ENCODE data around the gene PIEZO2.

Gene PIEZO2

DNA sequence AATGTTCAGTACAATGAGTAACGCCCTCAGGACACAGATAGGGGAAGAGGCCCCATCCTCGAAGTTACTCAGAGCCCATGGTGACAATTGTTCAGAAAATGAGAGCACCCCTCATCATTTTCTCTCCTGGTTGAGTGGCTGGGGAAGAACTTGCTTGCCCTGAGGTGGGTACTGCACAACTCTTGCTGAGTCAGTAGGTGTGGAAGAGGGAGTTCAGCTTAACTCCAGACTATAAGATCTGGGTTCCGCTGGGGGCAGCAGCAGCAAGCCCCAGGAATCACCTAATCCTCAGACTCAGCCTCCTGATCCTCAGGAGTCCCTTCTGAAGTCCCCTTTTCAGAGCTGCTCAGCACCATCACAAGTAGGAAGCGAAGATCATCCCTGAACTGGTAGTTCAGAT is 123.7 kb downstream of the PIEZO2 start:
- DNase-seq (ENCODE audit: low read depth) = no peak

DNA sequence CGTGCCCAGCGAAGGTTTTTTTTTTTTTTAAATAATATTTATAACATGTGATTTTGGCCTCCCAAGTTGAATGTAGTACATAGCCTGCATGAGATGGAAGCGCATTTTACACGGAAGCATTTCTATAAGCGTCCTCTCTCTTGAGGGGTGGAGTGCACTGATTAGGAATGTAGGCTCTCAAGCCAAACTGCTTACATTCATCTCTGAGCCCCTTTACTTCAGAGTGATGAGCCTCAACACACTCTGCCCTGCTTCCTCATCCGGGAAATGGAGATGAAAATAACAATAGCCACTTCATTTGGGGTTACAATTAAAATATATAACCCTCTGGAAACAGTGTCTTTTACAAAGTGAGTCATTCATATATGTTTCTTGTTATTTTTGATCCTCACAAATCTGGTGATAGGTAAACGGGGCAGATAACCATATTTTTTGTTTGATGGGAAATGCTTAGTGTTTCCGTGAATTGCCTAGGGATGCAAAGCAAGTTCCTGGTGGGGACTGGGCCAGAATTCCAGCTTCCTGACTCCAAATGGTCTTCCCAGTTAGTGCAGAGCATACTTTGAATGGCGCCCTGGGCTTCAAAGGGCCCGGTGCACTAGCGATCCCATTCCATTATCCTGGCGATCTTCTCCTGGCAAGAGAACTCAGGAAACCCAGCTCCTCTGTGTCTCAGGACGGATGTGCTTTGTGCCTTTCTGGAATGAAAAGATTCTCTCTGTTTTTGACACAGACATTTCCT is 124.3 kb downstream of the PIEZO2 start:
- no peak for DNase-seq (ENCODE audit: low read depth)

DNA sequence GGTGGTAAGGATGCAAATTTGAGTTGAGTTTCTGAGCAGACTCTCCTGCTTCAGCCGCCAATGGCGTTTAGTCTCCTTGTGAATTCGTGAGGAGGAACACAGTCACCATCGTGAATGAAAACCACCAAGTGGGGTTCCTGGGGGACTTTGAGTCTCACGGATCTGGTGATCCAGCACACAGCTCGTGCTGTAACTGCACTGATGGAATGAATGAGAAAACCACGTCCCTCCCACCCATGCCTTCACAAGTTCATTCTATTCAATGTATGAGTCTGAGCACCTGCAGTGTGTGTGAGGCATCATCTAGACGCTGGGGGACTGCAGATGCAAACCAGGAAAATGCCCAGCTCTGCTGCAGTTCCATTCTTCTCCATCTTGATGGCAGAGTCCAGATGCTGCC is 127.9 kb downstream of the PIEZO2 start:
- no peak for DNase-seq (ENCODE audit: low read depth)

DNA sequence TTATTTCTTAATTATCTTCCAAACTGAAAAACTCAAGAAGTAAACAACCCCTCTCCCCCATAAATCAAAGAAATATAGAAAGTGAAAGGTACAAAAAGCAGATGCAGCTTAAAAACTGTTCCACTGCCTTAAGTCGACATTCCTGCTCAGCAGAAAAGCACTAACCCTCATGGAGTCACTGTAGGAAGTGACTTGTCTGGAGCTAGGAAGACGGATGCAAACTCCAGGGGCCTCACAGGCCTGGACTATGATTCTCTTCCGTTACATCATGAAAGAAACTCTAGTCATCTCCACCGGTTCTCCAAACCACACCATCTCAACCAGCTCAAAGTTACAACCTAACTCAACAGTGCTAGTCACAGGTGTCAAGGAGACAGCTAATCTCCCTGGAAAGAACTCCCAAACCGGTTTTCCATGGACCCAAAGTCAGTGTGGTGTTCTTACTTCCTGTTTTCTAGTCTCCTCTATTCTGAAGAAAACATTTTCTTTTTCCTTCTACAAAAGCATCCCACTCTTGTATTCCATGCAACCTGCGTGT is 128.4 kb downstream of the PIEZO2 start:
- DNase-seq (ENCODE audit: low read depth) = no peak

GRCh38 chr18:11020161-11020853 is 129.1 kb downstream of the PIEZO2 start:
- DNase-seq (ENCODE audit: low read depth) = no peak

DNA sequence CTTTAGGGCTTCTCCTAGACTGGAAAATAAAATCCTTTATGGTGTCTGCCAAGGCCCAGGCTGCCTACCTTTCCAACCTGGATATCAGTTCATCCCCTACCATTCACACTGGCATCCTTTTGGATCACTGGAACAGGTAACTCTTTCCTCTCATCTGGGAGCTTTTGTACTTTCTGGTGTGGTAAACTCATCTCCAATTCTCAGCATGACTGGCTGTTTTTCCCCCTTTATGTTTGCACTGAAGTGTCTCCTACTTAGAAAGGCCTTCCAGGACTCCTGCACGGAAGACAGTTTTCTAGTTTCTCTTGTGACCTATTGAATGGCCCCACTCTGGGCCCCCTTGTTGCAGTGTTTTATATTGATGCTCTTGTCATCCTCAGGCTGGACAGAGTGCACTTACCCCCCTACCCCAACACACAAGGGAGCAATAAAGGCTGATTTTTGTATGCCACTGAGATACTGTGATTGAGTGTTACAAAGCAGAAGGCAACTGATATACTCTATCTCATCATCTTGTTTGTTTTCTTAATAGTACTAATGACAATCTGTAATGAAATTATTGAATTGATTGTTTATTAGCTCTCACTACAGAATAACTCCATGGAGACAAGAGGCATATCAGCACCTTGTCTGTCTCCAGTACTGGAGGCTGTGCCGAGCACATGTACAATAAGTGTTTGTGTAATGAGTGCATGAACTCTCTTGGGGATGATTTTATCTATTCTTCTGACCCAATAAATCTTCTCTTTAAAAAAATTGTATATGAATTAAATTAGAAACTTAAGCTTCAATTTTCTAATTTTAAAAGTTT is 129.9 kb downstream of the PIEZO2 start:
- DNase-seq (ENCODE audit: low read depth) = no peak

- DNase-seq (ENCODE audit: low read depth) = no peak
These were observed 139.5 kb downstream of the PIEZO2 start for GRCh38 chr18:11009869-11010268.

GRCh38 chr18:11009147-11009546 is 140.2 kb downstream of the PIEZO2 start:
- no peak for DNase-seq (ENCODE audit: low read depth)

DNA sequence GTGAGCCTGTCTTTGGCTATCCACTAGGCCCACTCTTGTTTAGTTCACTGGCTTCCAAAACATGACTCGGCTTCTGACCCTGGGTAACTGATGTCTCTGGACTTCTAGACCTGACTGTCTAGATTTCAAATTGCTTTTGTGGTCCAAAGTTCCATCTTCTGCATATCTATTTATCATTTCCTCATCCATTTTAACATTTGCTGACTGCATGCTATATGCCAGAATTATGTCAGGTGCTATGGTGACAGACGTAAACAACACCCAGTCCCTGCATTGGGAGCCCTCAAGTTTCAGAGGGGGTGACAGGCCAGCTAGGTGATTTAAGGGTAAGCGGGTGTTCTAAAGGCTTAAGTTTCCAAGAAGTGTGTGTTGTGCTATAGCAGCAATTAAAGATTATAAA is 140.9 kb downstream of the PIEZO2 start:
- DNase-seq (ENCODE audit: low read depth) = no peak

- DNase-seq (ENCODE audit: low read depth) = no peak
These were observed 143.8 kb downstream of the PIEZO2 start for GRCh38 chr18:11005528-11005927.

- no peak for DNase-seq (ENCODE audit: low read depth)
These were observed 144.4 kb downstream of the PIEZO2 start for GRCh38 chr18:11004951-11005350.

DNA sequence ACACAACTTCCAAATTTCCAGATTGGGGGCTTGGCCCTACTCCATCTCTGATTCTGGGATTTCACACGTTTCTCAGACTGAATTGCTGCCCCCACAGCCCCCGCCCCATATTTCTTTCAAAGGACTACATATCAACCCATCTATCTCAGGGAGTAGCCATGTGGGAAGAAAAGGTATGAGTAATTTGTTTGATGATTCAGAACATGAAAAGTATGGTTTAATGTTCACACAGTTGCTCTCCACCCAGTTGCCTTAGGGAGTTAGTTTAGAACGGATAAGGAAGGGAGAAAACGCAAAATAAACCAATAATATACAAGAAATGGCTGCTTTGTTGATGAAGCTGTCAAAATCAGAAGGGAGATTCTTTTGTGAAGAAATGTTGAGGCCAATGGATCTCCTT is 145.1 kb downstream of the PIEZO2 start:
- no peak for DNase-seq (ENCODE audit: low read depth)

DNA sequence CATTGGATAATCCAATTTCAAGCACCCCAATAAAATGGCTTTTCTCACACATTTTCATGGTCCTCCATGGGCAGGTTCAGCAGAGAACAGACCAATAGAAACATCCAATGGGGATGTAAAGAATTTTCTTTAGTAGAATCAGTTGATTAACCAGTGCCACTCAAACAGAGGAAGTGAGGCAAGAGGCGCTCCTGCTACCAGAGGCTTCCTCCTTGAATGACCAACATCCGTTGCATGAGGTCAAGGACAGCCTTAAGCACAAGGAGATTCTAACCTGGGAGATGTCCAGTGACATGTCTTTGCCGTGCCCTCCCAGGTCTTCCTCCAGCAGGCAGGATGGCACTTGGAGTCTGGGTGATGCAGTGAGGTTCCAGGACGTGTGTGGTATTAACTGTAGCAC is 146.6 kb downstream of the PIEZO2 start:
- DNase-seq (ENCODE audit: low read depth) = no peak

DNA sequence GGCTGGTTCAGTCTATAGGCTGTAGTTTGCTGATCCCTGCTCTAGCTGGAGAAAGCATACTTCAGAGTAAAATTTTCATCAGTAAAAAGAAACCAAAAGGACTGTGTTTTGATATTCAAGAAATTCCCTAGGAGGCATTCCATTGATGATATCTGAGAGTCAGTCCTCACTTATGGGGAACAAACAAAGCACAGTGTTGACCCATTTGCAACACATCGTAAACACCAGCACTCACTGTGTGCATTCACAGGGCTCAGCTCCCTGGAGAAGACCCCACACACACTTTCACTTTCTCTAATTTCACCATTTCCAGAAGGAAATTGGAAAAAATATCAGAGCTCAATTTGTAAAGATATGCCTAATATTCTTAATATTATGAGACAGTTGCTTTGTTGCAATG is 147.1 kb downstream of the PIEZO2 start:
- DNase-seq (ENCODE audit: low read depth) = no peak

- DNase-seq (ENCODE audit: low read depth) = no peak
These were observed 149.3 kb downstream of the PIEZO2 start for GRCh38 chr18:11000071-11000470.

- DNase-seq (ENCODE audit: low read depth) = no peak
These were observed 151.5 kb downstream of the PIEZO2 start for GRCh38 chr18:10997885-10998284.

DNA sequence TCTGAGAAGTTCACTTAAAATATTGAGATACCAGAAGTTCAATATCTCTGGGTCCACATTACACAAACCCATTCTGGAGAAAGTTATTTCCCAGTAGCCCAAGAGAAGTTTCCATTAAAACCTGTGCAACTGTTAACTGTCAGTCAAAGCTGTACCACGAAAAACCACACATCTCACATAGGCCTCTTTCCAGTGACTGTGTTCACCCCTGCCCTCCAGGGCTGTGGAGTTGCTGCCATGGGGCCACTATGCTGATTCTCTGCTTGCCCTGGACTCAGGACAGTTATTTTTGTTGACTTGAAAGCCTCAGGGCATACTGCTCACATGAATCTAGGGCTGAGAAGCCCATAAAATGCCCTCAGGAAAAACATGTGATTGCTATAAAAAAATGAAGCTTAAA is 153.8 kb downstream of the PIEZO2 start:
- no peak for DNase-seq (ENCODE audit: low read depth)

DNA sequence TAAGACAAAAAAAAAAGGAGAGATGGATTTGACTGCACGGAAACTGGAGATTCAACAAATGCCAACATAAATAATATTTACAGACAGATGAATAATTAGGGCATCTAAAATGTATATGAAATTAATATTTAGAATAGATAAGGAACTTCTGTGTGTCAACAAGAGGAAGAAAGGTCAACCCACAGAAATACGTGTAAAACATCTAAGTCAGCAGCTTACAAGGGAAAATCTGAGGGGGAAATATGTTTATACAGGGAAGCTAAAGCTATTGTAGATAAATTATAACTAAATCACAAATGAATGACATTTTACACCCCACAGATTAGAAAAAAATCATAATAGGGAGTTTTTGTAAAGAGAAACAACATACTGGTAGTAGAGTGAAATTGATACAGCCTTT is 159.9 kb downstream of the PIEZO2 start:
- DNase-seq (ENCODE audit: low read depth) = no peak

DNA sequence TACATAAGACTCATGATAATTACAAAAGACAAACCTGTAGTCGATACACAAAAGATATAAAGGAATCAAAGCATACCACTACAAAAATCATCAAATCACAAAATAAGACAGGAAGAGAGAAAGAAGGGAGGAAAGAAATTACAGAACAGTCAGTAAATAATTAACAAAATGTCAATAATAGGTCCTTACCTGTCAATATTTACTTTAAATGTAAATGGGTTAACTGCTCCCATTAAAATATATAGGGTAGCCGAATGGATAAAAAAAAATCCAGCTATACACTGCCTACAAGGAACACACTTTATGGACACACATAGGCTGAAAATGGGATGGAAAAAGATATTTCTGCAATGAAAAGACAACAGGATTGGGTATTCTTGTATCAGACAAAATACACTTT is 163.7 kb downstream of the PIEZO2 start:
- DNase-seq (ENCODE audit: low read depth) = no peak

DNA sequence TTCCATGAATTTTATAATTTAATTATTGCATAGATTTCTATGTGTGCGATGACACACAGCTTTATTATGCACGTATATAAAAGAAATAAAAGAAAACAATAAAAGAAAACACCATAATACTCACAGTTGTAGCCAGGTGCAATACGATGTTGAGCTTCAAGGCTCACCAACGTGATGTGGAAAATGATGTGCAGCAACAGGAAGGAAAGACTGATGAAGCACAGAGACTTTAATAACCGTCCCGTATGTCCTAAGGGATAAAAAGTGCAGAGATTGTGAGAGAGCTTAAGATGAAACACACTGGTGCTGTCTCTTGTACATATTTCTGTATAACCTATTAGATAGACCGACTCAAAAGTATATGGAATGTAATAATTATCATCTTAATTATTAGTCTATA is 170.0 kb downstream of the PIEZO2 start:
- DNase-seq (ENCODE audit: low read depth) = no peak

- DNase-seq (ENCODE audit: low read depth) = no peak
These were observed 172.3 kb downstream of the PIEZO2 start for GRCh38 chr18:10977042-10977441.

DNA sequence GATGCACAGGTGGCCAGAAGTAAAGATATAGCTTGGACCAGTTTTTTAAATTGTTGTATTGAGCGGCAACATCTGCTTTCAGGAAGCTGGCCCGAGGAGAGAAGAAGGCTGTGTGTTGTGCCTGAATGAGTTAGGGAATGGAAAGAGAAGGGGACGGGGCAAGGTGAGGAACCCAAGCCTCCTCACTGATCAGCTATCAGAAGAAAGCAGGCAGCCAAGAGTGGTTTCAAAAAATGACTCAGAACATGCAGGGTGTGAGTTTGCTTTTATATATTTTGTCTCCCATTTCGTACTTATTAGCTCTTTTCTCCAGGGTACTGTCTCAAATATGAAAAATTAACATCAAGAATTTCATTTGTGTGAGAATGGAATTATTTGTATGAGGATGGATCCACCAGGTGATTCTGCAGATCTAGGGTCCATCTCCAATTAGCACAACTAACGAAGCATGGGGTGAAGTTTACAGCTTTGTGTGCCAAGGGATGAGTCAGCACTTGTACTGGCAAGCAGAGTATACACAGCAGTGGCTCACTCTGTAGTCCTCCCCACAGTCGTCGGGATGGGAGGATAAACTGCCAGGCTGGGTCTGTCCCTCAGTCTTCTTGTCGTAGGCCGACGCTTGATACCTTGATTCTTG is 175.7 kb downstream of the PIEZO2 start:
- DNase-seq (ENCODE audit: low read depth) = no peak
